ENCODE results near the gene RNASEH2A.

- TF ChIP-seq CTCF (optimal IDR thresholded peaks at IDR 0.05 in 1 of 3, IDR thresholded peaks at IDR 0.05 in 1 of 3, conservative IDR thresholded peaks at IDR 0.05 in 1 of 3; ENCODE audit: extremely low read depth in 1 of 3, insufficient read depth in 2 of 3, low read length in 3 of 3) (no peak), EZH2 (IDR thresholded peaks at IDR 0.05; ENCODE audit: low read length) (no peak)
These were observed 22.1 kb downstream of the RNASEH2A start for GRCh38 chr19:12828494-12828893.
